Measurements from ENCODE around the gene OBSCN.

DNA sequence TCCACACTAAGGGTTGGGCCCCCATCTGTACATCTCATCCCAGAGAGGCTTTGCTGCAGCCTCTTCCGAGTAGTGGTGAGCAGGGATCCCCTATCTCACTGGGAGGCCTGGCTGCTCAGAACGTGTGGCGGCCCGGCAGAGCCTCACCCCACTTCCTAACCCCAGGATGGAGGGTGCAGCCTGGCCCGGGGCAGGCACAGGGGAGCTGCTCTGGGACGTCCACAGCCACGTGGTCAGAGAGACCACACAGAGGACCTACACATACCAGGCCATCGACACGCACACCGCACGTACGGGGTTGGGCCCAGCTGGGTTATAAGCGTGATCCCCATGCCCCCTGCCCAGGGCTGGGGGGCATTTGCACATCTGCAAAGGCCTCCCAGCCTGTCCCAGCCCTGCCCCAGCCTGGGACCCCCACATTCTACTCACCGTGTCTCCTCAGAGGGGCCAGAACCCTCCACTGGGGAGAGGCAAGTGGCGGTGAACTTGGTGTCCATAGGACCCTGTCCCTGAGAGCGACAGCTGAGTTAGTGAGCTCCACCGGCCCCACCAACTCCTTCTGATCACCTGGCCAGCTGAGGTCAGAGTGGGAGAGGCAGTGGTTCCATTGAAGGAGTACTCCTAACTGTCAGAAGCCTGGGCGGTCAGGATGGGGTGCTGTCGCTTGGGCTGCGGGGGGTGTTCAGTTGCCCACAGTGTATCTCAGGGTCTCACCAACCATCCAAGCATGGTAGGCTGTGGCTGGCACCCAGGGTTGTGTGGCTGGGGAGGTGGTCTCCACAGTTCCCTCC is 157.6 kb downstream of the OBSCN start:
- TF ChIP-seq, protein P1, sequence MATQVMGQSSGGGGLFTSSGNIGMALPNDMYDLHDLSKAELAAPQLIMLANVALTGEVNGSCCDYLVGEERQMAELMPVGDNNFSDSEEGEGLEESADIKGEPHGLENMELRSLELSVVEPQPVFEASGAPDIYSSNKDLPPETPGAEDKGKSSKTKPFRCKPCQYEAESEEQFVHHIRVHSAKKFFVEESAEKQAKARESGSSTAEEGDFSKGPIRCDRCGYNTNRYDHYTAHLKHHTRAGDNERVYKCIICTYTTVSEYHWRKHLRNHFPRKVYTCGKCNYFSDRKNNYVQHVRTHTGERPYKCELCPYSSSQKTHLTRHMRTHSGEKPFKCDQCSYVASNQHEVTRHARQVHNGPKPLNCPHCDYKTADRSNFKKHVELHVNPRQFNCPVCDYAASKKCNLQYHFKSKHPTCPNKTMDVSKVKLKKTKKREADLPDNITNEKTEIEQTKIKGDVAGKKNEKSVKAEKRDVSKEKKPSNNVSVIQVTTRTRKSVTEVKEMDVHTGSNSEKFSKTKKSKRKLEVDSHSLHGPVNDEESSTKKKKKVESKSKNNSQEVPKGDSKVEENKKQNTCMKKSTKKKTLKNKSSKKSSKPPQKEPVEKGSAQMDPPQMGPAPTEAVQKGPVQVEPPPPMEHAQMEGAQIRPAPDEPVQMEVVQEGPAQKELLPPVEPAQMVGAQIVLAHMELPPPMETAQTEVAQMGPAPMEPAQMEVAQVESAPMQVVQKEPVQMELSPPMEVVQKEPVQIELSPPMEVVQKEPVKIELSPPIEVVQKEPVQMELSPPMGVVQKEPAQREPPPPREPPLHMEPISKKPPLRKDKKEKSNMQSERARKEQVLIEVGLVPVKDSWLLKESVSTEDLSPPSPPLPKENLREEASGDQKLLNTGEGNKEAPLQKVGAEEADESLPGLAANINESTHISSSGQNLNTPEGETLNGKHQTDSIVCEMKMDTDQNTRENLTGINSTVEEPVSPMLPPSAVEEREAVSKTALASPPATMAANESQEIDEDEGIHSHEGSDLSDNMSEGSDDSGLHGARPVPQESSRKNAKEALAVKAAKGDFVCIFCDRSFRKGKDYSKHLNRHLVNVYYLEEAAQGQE (IDR thresholded peaks at IDR 0.05; ENCODE audit: insufficient read depth in 1 of 2, low read depth in 2 of 2, low read length in 2 of 2), result no peak
- no peak for TF ChIP-seq TAF1 (IDR thresholded peaks at IDR 0.05; ENCODE audit: borderline replicate concordance, insufficient read depth, low read length)
- no peak for TF ChIP-seq POLR2AphosphoS5 (IDR thresholded peaks at IDR 0.05; ENCODE audit: low read depth, low read length)
- TF ChIP-seq SIN3A (IDR thresholded peaks at IDR 0.05; ENCODE audit: borderline replicate concordance, insufficient read depth, low read length), result no peak
- no peak for TF ChIP-seq FOXP2 (optimal IDR thresholded peaks at IDR 0.05; ENCODE audit: borderline replicate concordance, extremely low read depth, extremely low read length, insufficient read depth)
